Kidney tubule cell (primary cell): ENCODE measurements around the gene TWSG1.
"Not testable (repeated sequence)": the region's sequence is repeated elsewhere in the genome, so short reads cannot be mapped to it uniquely, and the experiment has no call there.

Experiments
- DNase-seq: peaks from one replicate; pipeline ENCODE4 v3.0.0-alpha.2; 2018; ENCODE audit warnings: low spot score

Gene TWSG1

DNA sequence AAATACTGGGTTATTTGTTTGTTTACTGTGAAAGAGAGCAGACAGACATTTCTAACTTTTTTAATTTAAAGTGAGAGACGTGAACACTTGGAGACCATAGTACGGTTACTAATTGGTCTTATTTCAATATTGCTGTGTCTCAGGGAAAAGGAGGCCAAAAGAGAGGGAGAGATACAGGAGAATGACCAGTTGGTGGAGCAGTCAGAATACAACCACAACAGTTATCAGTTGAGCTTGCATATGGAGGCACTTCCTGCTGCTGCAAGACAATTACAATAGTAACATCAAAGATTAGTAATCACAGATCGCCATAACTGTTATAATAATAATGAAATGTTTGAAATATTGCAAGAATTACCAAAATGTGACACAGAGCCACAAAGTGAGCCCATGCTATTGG, 58.2 kb downstream of the TWSG1 start:
- DNase-seq = no peak

DNA sequence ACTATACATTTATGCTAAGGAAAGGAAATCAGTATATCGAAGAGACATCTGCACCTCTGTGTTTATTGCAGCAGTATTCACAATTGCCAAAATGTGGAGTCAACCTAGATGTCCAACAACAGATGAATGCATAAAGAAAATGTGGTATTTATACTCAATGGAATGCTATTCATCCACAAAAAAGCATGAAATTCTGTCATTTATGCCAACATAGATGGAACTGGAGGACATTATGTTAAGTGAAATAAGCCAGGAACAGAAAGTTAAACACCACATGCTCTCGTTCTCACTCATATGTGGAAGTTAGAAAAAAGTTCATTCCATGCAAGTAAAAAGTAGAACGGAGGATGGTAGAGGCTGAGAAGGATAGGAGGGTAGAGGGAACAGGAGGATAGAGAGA, 59.5 kb downstream of the TWSG1 start:
- no peak for DNase-seq

DNA sequence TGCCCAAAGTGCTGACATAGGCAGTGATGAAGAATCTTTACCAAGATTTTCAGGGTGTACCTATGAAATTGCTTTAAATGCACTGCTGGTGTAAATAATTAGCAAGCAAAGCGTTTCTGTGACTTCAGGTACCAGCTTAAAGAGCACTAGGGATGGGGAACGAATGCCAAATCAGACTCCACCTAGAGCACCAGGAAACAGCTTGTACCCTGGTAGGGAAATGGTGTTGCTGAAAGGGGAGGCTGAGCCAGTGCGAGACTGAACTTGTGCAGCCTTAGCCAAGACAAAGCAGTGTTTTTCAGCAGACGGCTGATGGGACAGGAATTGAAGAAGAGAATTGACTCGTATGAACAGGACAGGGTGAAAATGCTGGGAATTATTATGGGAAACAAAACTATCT, 65.6 kb downstream of the TWSG1 start:
- no peak for DNase-seq

DNA sequence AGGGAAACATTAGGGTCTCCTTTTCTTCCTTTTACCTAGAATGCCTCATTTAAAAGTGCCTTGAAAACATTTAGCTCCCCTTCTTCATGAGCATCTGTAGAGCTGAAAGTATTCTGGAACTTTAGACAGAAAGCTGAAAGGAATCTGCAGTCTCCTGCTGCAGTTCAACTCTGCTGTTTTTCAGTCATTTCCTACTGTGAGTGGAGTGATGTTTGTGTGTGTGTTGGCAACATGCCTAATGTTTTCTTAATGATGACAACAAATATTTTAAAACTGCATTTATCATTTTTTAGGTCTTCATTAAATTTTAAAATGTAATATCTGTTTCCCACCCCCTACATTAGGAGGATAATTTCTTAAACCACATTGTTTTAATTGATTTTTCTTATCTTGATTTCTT, 66.6 kb downstream of the TWSG1 start:
- DNase-seq = no peak

DNA sequence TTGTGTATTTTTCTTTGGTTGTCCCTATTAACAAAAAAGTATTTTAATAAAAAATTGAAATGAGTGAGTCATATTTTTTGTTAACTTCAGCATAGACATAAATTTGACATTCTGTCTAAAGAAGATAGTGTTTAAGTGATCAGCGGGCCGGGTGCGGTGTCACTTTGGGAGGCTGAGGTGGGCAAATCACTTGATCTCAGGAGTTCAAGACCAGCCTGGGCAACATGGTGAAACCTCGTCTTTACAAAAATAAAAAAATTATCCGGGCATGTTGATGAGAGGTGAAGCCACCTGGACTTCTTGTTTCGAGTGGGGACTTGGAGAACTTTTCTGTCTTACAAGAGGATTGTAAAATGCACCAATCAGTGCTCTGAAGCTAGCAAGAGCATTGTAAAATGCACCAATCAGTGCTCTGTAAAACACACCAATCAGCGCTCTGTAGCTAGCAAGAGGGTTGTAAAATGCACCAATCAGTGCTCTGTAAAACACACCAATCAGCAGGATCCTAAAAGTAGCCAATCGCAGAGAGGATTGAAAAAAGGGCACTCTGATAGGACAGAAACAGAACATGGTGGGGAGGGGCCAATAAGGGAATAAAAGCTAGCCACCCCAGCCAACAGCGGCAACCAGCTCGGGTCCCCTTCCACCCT, 67.9 kb downstream of the TWSG1 start:
- DNase-seq = not testable (repeated sequence)

- DNase-seq = no peak
These were observed 69.4 kb downstream of the TWSG1 start for GRCh38 chr18:9403795-9404564.

DNA sequence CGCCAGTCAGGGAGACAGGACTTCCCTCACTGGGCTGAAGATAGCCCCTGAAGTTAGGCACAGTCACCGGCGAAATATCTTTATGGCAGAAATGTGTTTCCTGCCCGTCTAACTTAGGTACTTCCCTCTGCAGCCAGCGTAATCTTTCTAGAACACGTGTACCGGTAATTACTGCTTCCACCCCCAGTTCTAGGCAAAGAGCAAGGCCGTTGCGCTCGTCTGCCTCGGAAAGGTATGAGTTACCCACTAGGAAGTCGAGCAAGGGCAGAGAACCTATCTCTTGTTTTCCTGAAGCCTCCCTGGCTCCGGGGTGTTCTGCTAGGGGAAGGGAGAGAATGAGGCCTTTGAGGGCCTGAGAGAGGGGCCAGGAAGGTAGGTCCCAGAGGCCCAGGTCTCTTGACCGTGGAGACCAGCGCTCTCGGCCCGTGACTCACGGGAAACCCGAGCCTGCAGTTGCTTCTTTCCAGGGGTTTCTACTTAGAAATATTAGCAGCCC, 70.0 kb downstream of the TWSG1 start:
- DNase-seq = no peak

DNA sequence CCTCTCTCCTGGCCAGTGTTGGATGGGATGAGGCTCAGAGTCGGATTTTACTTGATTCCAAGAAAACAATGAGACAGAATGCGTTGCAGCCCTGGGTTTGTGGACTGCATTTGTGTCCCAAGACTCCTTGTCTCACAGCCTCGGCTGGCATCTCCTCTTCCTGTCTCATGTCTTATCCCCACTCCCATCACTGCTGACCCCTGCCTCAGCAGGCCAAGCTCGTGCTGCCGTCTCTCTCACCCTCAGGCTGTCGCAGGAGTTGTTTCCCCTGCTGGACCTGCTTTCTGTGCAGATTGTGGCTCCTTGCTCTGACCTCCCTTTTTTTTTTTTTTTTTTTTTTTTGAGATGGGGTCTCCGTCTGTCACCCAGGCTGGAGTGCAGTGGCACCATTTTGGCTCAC, 70.6 kb downstream of the TWSG1 start:
- DNase-seq = no peak

GRCh38 chr18:9405977-9406376, 71.4 kb downstream of the TWSG1 start:
- DNase-seq = no peak

DNA sequence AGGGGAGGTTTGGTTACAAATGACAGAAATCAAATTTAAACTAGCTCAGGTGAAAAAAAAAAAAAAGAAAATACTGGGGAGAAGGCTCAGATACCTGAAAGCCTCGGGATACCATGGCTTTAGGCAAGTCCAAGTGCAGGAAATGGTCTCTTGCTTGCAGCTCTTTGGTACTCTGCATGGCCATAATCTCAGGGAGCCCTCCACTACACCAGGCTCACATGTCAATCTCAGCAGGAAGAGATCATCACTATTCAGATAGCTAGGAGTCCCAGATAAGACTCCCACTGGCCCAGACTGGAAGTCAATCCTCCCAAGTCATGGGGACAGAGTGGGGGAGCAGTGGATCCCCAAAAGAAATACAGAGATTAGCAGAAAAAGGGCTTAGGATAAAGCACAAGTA, 75.9 kb downstream of the TWSG1 start:
- DNase-seq = no peak

DNA sequence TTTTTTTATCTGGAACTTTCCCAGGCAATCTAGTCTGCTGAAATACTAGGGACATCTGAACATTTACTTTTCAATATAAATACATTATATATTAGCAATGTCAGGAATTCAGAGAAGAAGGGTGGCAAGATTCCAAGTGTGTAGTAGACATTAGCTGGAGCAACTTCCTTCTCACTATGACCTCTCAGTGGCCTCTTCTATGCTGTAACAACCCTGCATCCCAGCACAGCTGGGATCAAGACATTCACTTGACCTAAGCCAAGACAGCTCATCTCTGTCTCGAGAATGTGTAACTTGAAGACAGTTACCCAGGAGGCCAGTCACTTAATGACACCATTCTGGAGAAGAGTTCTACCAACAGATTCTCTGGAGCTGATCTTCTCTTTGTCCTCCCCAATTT, 79.0 kb downstream of the TWSG1 start:
- peak; percentile 94 for DNase-seq

DNA sequence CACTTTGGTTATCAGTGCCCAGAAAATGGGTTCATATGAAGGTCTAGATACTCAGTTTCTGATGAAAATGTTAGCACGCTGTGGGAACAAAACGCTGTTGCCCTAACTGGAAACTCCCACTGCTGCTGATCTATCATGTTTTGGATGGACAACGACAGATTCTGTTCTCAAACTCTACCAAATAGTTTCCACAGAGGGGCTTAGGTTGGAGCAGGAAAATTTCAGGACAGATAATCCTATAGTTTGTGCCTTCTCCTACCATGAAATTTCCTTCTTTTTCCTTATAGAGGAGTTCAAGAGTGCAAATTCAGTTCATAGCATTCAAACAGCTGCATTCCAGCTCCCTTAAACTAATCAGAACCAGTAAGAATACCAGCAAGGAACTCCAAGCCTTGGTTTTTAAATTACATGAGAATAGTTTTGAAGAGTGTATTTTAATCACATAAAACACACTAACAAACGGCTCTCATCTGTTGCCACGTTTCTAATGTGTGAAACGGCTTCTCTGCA, 82.0 kb downstream of the TWSG1 start:
- no peak for DNase-seq

GRCh38 chr18:9417073-9417851, 82.7 kb downstream of the TWSG1 start:
- peak; percentile 93 for DNase-seq

- peak; percentile 32 for DNase-seq
These were observed 83.6 kb downstream of the TWSG1 start for GRCh38 chr18:9418047-9418690.

- peak; percentile 85 for DNase-seq
These were observed 85.5 kb downstream of the TWSG1 start for GRCh38 chr18:9419956-9420631.

DNA sequence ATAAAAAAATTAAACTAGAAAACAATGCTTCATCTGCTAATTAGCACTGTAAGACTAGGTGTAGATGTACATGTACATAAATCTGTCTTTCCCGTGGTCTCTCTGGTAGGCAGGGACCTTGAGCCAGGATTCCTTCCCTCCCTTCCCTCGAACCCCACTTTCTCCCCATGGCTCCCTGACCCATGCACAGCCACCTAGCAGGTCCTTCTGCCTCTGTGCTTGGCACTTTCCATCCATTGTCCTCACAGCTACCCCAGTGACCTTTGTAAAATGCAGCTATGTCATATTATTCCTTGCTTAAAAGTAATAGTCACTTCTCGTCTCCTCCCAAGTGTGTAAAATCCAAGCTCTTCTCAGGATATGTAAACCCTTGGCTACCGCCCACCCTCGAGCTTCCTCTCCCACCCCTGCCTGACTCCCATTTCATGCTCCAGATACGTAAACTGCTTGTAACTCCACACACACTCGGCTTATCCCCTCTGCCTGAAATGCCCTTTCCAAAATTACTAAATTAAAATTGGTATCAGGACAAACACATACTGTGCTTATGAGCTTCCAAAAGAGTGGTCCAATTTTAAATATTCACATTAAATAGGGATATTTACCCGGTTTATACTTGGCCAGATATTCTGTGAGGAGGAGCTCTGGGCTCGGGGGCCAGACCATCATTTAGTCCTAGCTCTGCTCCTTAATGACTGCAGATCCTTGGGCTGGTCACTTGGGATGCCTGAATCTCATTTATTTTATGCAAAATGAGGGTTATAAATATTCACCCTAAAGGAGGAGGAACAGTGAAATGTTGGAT, 86.7 kb downstream of the TWSG1 start:
- DNase-seq = no peak

DNA sequence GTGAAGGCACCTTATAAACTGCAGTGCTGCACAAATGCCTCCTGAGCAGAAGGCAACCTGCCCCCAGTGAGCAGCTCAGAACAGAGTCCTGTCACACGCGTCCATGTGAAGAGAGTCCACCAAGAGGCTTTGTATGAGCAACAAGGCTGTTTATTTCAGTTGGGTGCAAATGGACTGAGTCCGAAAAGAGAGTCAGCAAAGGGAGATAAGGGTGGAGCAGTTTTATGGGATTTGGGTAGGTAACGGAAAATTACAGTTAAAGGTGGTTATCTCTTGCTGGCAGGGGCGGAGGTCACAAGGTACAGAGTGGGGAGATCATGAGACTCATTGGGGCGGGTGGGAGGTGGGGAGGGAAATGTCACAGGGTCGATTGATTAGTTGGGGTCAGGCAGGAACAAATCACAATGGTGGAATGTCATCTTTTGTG, 87.3 kb downstream of the TWSG1 start:
- DNase-seq = no peak

GRCh38 chr18:9422816-9423519, 88.4 kb downstream of the TWSG1 start:
- DNase-seq = peak; percentile 90

DNA sequence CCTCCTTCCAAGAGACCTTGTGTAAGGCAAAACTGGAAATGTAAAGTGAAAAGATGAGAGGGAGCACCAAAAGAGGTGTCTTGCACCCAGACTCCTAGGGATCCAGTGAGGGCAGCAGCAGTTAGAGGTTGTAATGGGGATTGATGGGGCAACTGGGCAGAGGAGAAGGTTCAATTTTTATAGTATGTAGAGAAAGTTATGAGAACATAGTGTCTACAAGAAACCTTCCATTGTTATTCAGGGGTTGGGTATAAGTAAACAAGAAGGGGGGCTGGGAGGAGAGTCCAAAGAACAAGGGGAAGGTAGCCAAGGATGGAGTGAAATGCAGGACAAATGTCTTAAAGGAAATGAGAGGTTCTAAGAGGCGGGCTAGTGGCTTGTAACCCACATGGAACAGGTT, 89.1 kb downstream of the TWSG1 start:
- DNase-seq = not testable (repeated sequence)

DNA sequence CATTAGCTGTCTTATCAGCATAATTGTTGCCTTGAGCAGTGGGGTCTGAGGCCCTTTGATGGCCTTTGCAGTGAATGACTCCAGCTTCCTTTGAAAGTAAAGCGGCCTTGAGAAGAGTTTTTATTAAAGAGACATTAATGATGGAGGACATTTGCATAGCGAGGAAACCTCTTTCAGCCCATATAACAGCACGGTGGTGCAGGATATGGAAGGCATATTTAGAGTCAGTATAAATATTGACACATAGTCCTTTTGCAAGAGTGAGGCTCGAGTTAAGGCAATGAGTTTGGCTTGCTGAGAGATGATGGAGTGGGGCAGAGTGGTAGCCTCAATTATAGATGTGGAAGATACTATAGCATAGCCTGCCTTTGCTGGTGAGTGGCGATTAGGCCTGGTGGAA, 89.7 kb downstream of the TWSG1 start:
- not testable (repeated sequence) for DNase-seq
